GM12801 (cell line): ENCODE results near the gene PCDHGB1.

Source experiments
- TF ChIP-seq, protein P1 (sequence below): IDR thresholded peaks from one replicate; pipeline ENCODE4 v1.5.1; 2011; ENCODE audit warnings: control low read depth; ENCODE audit not compliant: insufficient read length; ENCODE audit errors: extremely low read depth

PCDHGB1 gene

GRCh38 chr5:141322261-141322660 is 27.6 kb upstream of the PCDHGB1 start:
- TF ChIP-seq, protein P1, sequence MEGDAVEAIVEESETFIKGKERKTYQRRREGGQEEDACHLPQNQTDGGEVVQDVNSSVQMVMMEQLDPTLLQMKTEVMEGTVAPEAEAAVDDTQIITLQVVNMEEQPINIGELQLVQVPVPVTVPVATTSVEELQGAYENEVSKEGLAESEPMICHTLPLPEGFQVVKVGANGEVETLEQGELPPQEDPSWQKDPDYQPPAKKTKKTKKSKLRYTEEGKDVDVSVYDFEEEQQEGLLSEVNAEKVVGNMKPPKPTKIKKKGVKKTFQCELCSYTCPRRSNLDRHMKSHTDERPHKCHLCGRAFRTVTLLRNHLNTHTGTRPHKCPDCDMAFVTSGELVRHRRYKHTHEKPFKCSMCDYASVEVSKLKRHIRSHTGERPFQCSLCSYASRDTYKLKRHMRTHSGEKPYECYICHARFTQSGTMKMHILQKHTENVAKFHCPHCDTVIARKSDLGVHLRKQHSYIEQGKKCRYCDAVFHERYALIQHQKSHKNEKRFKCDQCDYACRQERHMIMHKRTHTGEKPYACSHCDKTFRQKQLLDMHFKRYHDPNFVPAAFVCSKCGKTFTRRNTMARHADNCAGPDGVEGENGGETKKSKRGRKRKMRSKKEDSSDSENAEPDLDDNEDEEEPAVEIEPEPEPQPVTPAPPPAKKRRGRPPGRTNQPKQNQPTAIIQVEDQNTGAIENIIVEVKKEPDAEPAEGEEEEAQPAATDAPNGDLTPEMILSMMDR: no peak

DNA sequence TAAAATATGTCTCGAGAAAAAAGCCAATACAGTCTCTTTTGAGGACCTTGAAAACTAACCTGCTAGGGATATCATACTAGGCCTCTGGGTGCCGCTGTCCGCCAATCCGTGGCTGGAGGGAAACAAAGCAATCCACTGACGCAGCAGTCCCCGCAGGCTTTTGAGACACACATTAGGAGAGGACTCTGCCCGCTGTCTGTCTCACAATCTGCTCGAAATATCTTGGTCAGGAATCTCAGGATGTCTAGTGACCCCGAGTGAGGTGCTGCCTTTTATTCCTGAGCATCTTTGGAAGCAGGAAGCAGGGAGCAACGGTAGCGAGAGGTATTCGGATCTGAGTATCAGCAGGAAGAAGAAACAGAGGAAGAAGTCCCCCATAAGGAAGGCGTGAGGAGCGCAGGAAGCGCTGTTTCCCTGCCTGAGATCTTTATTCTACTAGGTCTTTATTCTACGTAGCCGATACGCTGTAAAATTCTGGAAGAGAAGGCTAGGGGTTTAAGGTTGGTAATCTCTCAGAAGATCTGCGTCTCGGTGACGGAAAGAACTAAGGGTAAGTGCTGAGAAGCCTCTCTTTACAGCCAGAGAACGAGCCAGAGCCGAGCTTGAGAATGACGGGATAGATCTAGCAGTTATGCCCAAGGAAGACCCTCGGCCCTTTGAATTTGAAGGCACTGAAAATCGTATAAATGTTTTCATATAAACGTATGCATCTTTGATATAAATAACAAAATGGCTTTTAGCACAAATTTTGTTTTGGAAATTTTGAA is 23.6 kb upstream of the PCDHGB1 start:
- TF ChIP-seq, protein P1: no peak

DNA sequence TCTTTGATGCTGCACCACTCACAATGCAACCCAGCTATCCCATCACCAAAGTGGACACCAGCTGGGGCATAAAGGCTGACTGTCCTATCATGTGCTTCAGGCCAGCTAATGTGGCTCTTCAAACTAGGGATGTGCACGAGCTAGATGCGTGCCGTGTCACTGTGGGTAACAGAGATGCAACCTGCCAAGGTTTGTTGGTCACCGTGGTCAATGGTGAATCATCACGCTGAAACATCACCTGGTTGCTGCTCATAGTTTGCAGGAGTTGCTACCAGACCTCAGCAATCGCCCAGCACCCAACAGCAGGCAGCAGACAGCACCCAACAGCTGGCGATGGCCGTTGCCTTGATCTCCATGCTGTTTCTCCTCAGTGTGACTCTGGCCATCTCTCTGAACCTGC is 21.7 kb upstream of the PCDHGB1 start:
- TF ChIP-seq, protein P1: no peak

DNA sequence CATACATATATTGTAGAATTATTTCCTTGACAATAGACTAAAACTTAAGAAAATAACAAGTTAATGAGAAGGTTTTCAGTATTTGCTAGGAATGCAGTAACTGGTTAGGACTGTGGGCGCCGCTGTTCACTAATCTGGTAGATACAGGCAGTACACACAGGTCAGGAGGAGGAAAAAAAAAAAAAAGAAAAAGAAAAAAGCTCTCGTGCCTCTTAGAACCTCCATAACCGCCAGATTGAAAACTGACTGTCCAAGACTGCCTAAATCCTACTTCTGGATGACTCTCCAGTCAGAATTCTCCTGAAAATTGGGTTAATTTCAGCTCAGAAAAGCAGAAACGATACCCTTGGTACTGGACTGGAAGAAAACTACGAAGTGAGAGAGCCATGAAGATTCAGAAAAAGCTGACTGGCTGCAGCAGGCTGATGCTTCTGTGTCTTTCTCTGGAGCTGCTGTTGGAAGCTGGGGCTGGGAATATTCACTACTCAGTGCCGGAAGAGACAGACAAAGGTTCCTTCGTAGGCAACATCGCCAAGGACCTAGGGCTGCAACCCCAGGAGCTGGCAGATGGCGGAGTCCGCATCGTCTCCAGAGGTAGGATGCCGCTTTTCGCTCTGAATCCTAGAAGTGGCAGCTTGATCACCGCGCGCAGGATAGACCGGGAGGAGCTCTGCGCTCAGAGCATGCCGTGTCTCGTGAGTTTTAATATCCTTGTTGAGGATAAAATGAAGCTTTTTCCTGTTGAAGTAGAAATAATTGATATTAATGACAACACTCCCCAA is 19.4 kb upstream of the PCDHGB1 start, which contains the start of gene PCDHGA1:
TSS of gene PCDHGA1 (plus strand) at position 216 of the 782 bp plus-strand sequence.
- TF ChIP-seq, protein P1: no peak

GRCh38 chr5:141338538-141339306 is 11.2 kb upstream of the PCDHGB1 start, which contains the start of gene PCDHGA2:
TSS of gene PCDHGA2 (plus strand) at chr5:141338760.
- TF ChIP-seq, protein P1: no peak

GRCh38 chr5:141342773-141343172 is 7.1 kb upstream of the PCDHGB1 start:
- TF ChIP-seq, protein P1: no peak
